ENCODE measurements around the gene SPTAN1.

Gene SPTAN1

DNA sequence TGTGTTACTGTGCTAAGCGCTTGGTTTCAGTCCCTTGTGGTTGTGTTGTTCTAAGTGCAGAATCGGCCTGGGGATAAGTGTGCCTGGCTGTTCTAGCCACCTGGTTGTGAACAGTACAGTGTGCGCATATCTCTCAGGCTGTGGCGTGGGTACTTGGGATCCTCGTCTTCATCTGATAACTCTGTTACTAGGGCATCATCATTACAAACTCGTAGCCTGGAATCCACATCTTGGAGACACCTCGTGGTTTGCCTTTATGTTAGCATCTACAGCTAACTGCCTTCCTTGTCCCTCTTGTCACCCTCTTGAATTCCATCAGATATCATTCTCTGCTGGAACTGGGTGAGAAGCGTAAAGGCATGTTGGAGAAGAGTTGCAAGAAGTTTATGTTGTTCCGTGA, 41.5 kb downstream of the SPTAN1 start:
- Histone ChIP-seq H3K9ac (ENCODE audit: low read length) (no peak overlapping the region), H3K4me1 (ENCODE audit: low read length) (no peaks in the 10 kb centered on the region), H3K9me3 (replicated peaks; ENCODE audit: insufficient read depth, low read length) (no peaks in the 10 kb centered on the region), H3K79me2 (ENCODE audit: low read length) (0 out of 2 replicates have a peak, but pooled peaks cover 1% of the 10 kb centered on the region), H3K4me3 (ENCODE audit: low read length) (no peak overlapping the region), H3K4me2 (ENCODE audit: low read depth, low read length) (no peak overlapping the region), H3K9me2 (replicated peaks; ENCODE audit: insufficient read depth, low read length) (no peaks in the 10 kb centered on the region), H3K27me3 (replicated peaks; ENCODE audit: insufficient read depth, low read length) (no peaks in the 10 kb centered on the region), H2AFZ (ENCODE audit: low read length) (no peak overlapping the region), H4K20me1 (ENCODE audit: insufficient read depth, low read length) (no peaks in the 10 kb centered on the region), H3K27ac (ENCODE audit: low read length) (no peak overlapping the region), H3K36me3 (replicated peaks; ENCODE audit: insufficient read depth, low read length) (peaks cover 12% of the 10 kb centered on the region), H3F3A (ENCODE audit: insufficient read depth, low read length) (no peaks in the 10 kb centered on the region)
- TF ChIP-seq EZH2phosphoT487 (IDR thresholded peaks at IDR 0.05; ENCODE audit: low read length) = no peak
- no peak for TF ChIP-seq EZH2 (optimal IDR thresholded peaks at IDR 0.05; ENCODE audit: low read depth, low read length)
- TF ChIP-seq, protein P1, sequence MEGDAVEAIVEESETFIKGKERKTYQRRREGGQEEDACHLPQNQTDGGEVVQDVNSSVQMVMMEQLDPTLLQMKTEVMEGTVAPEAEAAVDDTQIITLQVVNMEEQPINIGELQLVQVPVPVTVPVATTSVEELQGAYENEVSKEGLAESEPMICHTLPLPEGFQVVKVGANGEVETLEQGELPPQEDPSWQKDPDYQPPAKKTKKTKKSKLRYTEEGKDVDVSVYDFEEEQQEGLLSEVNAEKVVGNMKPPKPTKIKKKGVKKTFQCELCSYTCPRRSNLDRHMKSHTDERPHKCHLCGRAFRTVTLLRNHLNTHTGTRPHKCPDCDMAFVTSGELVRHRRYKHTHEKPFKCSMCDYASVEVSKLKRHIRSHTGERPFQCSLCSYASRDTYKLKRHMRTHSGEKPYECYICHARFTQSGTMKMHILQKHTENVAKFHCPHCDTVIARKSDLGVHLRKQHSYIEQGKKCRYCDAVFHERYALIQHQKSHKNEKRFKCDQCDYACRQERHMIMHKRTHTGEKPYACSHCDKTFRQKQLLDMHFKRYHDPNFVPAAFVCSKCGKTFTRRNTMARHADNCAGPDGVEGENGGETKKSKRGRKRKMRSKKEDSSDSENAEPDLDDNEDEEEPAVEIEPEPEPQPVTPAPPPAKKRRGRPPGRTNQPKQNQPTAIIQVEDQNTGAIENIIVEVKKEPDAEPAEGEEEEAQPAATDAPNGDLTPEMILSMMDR (IDR thresholded peaks at IDR 0.05; ENCODE audit: low read length) = no peak
- DNase-seq = no peak

DNA sequence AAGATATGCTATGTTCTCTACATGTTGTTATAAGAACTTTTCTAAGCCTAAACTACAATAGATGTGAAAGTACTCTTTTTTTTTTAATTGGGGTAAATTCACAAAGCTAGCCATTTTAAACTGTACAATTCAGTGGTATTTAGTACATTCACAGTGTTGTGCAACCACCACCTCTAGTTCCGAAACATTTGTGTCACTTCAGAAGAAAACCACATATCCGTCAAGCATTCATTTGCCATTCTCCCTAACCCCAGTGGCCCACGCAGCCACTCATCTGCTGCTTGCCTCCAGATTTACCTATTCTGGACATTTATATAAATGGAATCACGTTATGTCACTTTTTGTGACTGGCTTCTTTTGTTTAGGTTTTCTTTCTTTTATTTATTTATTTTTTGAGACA, 43.1 kb downstream of the SPTAN1 start:
- Histone ChIP-seq H3F3A (ENCODE audit: insufficient read depth, low read length) (no peaks in the 10 kb centered on the region), H3K9me2 (replicated peaks; ENCODE audit: insufficient read depth, low read length) (no peaks in the 10 kb centered on the region), H3K4me3 (ENCODE audit: low read length) (no peak overlapping the region), H3K9me3 (replicated peaks; ENCODE audit: insufficient read depth, low read length) (no peaks in the 10 kb centered on the region), H3K9ac (ENCODE audit: low read length) (no peak overlapping the region), H3K4me1 (ENCODE audit: low read length) (no peaks in the 10 kb centered on the region), H3K4me2 (ENCODE audit: low read depth, low read length) (no peak overlapping the region), H3K36me3 (replicated peaks; ENCODE audit: insufficient read depth, low read length) (peaks cover 10% of the 10 kb centered on the region), H4K20me1 (ENCODE audit: insufficient read depth, low read length) (no peaks in the 10 kb centered on the region), H3K27me3 (replicated peaks; ENCODE audit: insufficient read depth, low read length) (no peaks in the 10 kb centered on the region), H3K79me2 (ENCODE audit: low read length) (no peaks in the 10 kb centered on the region), H2AFZ (ENCODE audit: low read length) (no peak overlapping the region), H3K27ac (ENCODE audit: low read length) (no peak overlapping the region)
- TF ChIP-seq EZH2phosphoT487 (IDR thresholded peaks at IDR 0.05; ENCODE audit: low read length) (no peak), EZH2 (optimal IDR thresholded peaks at IDR 0.05; ENCODE audit: low read depth, low read length) (no peak)
- TF ChIP-seq, protein P1 (IDR thresholded peaks at IDR 0.05; ENCODE audit: low read length) = no peak
- no peak for DNase-seq

DNA sequence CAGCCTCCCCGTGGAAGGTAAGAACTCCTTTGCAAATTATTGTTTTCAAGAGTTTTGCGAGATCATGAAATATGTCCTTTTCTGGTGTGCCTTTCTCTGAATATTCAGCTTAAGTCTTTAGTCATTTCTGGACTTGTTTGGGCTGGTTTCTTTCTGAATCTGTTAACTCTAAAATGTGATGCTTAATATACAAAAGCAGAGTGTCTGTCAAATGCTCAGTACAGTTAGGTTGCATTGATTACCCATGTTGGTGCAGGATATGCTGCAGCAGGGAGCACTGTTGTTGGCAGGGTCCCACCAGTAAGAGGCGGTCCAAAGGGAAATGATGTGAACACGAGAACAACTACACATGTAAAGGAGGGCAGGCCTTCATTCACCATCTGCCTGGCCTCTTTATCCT, 47.7 kb downstream of the SPTAN1 start:
- DNase-seq = no peak
- TF ChIP-seq EZH2phosphoT487 (IDR thresholded peaks at IDR 0.05; ENCODE audit: low read length) (no peak), EZH2 (optimal IDR thresholded peaks at IDR 0.05; ENCODE audit: low read depth, low read length) (no peak)
- TF ChIP-seq, protein P1 (IDR thresholded peaks at IDR 0.05; ENCODE audit: low read length) = no peak
- Histone ChIP-seq H3K9me3 (replicated peaks; ENCODE audit: insufficient read depth, low read length) (no peaks in the 10 kb centered on the region), H3K9ac (ENCODE audit: low read length) (no peak overlapping the region), H3K9me2 (replicated peaks; ENCODE audit: insufficient read depth, low read length) (no peaks in the 10 kb centered on the region), H3K27ac (ENCODE audit: low read length) (no peak overlapping the region), H4K20me1 (ENCODE audit: insufficient read depth, low read length) (no peaks in the 10 kb centered on the region), H3K4me2 (ENCODE audit: low read depth, low read length) (no peak overlapping the region), H3K4me3 (ENCODE audit: low read length) (no peak overlapping the region), H3K27me3 (replicated peaks; ENCODE audit: insufficient read depth, low read length) (no peaks in the 10 kb centered on the region), H2AFZ (ENCODE audit: low read length) (no peak overlapping the region), H3F3A (ENCODE audit: insufficient read depth, low read length) (no peaks in the 10 kb centered on the region), H3K36me3 (replicated peaks; ENCODE audit: insufficient read depth, low read length) (peaks cover 5% of the 10 kb centered on the region; the same call in 1 of the 2 replicates), H3K4me1 (ENCODE audit: low read length) (no peaks in the 10 kb centered on the region), H3K79me2 (ENCODE audit: low read length) (no peaks in the 10 kb centered on the region)
